CD4-positive, alpha-beta T cell treated with Interleukin-6 at 100 ng/mL for 8 hours (primary cell): Measurements from ENCODE around the gene CELA2A.
"Not testable (repeated sequence)": the region's sequence is repeated elsewhere in the genome, so short reads cannot be mapped to it uniquely, and the experiment has no call there.

Experiments used
- DNase-seq: peaks from one replicate; pipeline ENCODE4 v3.0.0-alpha.2; 2020; ENCODE audit warnings: mixed read lengths, low spot score

CELA2A gene

DNA sequence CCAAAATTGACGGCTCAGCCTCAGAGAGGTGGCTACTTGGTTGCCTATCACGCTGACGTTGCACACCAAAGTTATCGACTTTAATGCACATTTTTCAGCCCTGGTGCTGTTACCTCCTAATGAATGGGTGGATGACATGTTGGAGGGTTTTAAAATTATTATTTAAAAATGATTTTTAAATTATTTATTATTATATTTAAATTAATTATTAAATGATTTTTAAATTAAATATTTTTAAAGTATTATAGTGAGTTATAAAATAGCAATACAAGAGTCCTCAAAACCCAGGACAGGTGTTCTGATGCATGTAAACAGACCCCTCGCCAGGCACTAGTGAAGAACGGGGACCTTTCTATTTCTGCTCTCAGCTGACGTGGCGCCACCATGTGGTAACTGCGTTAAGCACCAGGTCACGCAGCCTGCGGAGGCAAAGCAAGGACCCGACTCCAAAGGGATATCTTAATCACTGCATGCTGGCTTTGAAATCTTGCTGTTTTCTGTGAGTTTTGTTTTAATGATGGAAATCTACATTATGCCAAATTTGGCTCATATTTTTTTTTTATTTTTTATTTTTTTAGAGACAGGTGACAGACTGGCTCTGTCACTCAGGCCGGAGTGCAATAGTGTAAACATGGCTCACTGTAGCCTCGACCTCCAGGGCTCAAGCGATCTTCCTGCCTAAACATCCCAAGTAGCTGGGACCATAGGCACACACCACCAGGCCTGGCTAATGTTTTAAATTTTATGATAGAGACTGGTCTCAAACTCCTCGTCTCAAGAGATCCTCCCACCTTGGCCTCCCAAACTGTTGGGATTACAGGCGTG is 44.9 kb downstream of the CELA2A start:
- DNase-seq = peak; percentile 24

DNA sequence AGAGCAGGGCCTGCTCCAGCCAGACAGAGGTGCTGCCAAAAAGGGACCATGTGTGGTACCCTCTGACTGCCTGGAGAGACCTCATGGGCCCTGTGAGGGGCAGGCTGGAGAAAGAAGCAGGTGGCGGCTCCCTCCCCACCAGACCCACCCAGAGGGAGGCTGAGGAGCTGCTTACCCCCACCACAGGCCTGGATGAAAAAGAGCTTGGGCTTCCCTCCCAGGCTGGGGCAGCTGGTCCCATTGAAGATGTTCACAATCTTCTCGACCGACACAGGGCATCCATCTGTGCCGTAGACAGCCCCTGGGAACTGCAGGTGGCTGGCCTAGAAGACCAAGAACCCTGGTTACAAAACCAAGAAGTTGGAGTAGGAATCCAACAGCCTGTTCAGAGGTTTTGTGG is 47.9 kb downstream of the CELA2A start:
- no peak for DNase-seq

DNA sequence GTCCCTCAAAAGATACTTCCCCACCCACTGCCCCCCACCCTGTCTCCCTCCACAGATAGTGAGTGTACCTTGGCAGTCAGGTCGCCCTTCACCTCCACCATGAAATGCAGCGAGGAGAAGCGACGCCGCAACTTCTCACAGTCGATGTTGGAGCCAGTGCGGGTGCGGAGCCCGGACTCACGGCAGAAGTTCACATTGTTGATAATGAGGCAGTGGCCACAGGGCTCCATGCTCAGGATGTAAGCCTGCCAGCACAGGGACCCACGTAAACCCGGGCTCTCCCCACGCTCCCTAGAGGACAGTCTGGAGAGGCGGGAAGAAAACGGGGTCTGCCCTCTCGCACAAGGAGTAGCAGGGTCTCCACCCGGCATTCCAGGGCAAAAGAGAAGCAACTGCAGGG is 50.3 kb downstream of the CELA2A start:
- no peak for DNase-seq

DNA sequence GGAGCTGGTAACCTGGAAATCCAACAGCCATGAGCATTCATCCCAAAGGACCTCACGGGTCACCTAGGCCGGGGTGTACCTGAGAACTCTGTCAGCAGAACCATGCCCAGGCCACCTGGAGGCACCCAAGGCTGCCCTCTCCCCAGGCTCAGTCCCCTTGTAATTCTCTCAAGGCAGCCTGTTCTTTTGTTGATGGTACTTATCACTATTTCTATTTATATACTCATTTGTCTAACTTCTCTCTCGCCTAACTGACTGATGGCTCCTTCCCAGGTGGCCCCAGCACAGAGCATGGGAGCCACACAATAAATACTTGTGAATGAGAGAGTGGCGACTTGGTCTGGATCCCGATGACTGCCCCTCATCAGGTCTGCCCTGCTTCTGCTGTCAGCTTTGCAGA is 50.7 kb downstream of the CELA2A start:
- no peak for DNase-seq

DNA sequence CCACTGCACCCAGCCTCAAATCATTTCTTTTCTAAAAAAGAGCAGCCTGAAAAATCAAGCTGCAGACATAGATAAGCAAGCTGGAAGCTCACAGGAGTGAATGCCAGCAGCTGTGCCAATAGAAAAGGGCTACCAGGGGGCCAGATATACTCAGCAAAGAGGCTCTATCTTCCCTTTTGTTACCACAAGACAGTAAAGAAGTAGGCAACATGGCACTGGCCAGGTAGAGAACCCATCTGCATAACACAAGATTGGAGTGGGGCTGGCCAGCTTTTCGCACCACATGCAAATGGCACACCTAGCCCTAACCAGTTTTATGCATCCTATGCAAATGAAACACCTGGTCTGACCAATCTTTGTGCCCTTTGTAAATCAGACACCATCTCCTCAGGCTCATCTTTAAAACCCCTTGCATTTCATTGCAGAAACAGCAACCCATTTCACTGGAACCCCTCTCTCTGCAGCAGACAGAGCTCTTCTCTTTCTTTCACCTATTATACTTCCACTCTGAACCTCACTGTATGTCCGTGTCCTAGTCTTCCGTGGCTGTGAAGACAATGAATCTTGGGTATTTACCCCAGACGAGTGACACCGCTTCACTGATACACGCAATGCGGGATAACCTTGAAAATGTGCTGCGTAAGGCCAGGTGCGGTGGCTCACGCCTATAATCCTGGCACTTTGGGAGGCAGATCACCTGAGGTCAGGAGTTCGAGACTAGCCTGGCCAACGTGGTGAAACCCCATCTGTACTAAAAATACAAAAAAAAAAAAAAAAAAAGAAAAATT is 52.4 kb downstream of the CELA2A start:
- DNase-seq = no peak

DNA sequence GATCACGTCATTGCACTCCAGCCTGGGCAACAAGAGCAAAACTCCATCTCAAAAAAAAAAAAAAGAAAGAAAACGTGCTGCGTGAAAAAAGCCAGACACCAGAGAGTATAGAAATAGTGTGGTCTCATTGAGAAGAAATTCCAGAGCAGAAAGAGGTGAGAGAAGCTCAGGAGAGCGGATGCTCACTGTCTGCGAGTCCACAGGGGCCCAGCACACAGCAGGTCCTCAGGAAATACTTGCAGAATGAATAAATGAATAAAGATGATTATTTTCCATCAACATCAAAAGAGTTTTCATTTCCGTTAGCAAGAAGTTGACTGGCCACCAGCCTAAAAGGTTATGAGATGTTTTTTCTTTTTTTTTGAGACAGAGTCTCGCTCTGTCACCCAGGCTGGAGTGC is 53.1 kb downstream of the CELA2A start:
- DNase-seq = no peak

DNA sequence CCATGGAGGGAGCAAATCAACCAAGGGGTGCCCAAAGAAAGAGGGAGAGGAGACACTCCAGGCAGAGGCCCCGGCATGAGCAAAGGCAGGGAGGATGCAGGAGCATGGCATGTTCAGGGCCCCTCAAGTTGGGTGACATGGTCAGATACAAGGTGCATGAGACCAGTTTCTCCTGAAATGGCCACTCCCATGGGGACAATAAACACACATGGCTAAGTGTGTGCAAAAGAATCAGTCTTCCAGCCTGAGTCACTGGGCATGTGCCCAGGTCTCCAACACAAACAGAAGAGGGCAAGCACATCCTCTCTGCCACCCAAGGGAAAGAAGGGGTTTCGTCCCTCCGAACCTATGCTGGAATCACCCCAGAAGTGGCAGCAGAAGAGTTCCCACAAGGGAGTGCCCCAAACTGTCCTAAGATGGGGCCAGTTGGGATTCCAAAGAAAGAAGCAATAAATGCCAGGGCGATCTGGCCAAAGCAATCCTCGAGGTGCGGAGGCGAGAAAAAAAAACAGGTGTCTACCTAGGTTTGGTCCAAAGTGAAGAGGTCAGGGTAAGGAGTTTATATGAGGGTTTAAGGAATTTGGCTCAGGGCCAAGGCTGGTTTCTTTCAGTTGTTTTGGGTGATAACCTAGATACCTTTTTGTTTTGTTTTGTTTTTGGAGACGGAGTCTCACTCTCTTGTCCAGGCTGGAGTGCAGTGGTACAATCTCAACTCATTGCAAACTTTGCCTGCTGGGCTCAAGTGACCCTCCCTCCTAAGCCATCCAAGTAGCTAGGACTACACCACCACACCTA is 54.3 kb downstream of the CELA2A start:
- no peak for DNase-seq

DNA sequence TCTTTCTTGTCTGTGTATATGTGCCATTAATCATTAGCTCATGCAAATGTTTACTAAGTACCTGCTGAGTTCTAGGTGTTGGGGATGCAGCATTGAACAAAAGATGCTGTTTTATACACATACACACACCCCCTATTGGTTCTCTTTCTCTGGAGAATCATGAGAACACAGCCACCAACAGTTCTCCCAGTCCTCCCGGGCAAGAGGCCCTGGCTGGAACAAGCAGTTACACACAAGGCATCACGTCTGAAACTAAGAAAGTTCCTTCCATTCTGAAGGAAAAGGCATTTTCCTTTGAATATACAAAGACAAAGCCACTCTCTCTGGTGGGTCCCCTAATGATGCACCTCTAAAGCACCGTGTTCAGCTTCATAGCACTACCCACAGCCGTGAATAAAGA is 56.7 kb downstream of the CELA2A start:
- DNase-seq = no peak

DNA sequence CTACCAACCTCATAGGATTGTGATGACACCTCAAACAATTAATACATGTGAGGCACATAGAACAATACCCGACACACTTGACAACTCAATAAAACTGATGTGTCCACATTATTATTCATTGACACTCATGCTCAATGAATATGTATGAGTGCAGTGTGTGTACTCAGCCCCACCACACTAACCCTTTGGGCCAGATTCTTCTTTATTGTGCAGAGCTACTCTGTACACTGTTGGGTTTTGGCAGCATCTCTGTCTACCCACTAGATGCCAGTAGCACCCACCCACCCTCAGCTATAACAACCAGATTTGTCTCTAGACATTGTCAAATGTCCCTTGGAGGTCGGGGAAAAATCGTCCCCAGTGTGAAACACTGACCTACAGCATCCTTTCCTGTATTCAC is 57.4 kb downstream of the CELA2A start:
- no peak for DNase-seq

DNA sequence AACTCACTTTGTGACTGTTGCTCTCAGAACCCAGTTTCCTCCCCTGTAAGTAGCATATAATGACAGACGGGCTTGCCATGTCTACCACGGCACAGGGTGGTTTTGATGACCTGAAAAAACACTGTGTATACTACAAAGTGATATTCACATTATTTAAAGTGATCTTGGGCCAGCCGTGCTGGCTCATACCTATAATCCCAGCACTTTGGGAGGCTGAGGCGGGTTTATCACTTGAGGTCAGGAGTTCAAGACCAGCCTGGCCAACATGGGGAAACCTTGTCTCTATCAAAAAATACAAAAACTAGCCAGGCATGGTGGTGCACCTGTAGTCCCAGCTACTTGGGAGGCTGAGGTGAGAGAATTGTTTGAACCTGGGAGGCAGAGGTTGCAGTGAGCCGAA is 58.0 kb downstream of the CELA2A start:
- not testable (repeated sequence) for DNase-seq

DNA sequence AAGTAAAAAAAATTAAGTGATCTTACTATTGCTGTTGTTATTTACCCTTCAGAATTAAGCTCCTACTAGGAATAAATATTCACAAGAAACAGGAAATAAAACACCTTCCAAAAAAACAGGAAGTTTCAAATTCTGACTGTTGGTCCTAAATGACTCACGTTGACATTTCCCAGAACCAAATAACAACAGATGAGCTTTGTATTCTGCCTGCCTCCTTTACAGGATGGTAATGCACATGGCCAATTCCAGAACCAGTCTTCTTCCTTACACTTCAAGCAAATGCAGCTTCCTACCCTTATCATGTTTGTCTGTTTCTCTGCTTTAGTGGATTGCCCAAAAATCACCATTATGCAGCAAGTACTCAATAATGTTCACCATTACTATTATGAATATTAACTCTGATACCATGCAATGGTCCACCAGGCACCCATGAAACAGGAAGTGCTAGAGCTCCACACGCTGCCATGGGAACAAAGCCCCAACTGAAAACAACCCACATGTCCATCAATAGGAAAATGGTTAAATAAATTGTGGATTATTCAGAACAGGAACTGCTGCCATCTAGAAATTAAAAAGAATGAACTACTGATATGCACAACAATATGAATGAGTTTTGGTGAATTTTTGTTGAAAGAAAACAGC is 58.6 kb downstream of the CELA2A start:
- no peak for DNase-seq

DNA sequence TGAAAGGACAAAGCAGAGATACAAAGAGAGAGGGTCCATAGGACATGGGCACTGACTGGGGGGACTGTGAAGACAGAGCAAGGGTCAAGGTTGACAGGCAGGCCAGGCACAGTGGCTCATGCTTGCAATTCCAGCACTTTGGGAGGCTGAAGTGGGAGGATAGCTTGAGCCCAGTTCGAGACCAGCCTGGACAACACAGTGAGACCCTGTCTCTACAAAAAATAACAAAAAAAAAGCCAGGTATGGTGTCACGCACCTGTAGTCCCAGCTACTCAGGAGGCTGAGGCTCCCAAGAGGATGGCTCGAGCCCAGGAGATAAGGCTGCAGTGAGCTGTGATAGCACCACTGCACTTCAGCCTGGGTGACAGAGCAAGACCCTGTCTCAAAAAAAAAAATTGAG is 63.1 kb downstream of the CELA2A start:
- no peak for DNase-seq

DNA sequence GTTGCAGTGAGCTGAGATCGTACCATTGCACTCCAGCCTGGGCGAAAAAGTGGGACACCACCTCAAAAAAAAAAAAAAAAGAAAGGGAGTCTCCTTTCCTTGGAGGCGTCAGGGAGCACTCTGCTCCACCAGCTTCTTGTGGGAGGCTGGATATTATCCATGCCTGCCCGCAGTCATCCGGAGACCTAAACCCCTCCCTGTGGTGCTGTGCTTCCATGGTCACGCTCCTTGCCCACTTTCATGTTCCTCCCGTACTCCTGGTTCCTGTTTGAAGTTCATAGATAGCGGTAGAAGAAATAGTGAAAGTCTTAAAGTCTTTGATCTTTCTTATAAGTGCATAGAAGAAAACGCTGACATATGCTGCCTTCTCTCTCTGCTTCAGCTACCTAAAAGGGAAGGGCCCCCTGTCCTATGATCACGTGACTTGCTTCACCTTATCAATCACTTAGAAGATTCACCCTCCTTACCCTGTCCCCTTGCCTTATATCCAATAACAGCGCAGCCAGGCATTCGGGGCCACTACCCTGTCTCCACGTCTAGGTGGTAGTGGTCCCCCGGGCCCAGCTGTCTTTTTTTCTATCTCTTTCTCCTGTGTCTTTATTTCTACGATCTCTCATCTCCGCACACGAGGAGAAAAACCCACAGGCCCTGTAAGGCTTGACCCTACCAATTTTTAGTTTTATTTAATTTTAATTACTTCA is 64.8 kb downstream of the CELA2A start:
- DNase-seq = not testable (repeated sequence)
